OCI-LY1 (cell line): Measurements from ENCODE around the gene KIF4A.
A peak's percentile ranks its signal among the peaks of the same experiment; 100 is the strongest.
"Not testable (repeated sequence)": the region's sequence is repeated elsewhere in the genome, so short reads cannot be mapped to it uniquely, and the experiment has no call there.

Experiments
- H2AFZ ChIP-seq: fragments of 200-600 bp; sonication (generic), shearing (Covaris generic); 2 replicates; pipeline ENCODE4 v1.6.0; 2014; ENCODE audit warnings: antibody characterized with exemption, mild to moderate bottlenecking, low read length
- H3F3A ChIP-seq: fragments of 200-600 bp; sonication (generic), shearing (Covaris generic); 2 replicates; pipeline ENCODE4 v1.6.0; 2014; ENCODE audit warnings: mild to moderate bottlenecking, antibody characterized with exemption, low read length, moderate library complexity; ENCODE audit not compliant: insufficient read depth
- H3K27ac ChIP-seq: fragments of 200-600 bp; sonication (generic); 2 replicates; pipeline ENCODE4 v1.5.1; 2014; ENCODE audit warnings: low read length, mixed run types, mild to moderate bottlenecking, low read depth; ENCODE audit not compliant: poor library complexity, severe bottlenecking
- H3K27me3 ChIP-seq: fragments of 200-600 bp; sonication (generic); 2 replicates; pipeline ENCODE4 v1.6.0; 2014; ENCODE audit warnings: antibody characterized with exemption, mild to moderate bottlenecking, low read length, moderate library complexity; ENCODE audit not compliant: insufficient read depth
- H3K36me3 ChIP-seq: fragments of 200-600 bp; sonication (generic); 2 replicates; pipeline ENCODE4 v1.6.1; 2014; ENCODE audit warnings: mild to moderate bottlenecking, antibody characterized with exemption, low read length, moderate library complexity, mixed read lengths; ENCODE audit not compliant: insufficient read depth
- H3K4me1 ChIP-seq: fragments of 200-600 bp; sonication (generic); 2 replicates; pipeline ENCODE4 v1.5.1; 2014; ENCODE audit warnings: mild to moderate bottlenecking, low read length, moderate library complexity; ENCODE audit not compliant: insufficient read depth, severe bottlenecking
- H3K4me2 ChIP-seq: fragments of 200-600 bp; sonication (generic), shearing (Covaris generic); 2 replicates; pipeline ENCODE4 v1.6.1; 2014; ENCODE audit warnings: low read length
- H3K4me3 ChIP-seq: fragments of 200-600 bp; sonication (generic); 2 replicates; pipeline ENCODE4 v1.5.1; 2014; ENCODE audit warnings: low read length, low read depth, mild to moderate bottlenecking, mixed read lengths; ENCODE audit not compliant: poor library complexity, severe bottlenecking
- H3K79me2 ChIP-seq: fragments of 200-600 bp; shearing (Covaris generic); 2 replicates; pipeline ENCODE4 v1.6.1; 2016; ENCODE audit warnings: mixed run types, low read length, mixed read lengths; ENCODE audit not compliant: insufficient read depth
- H3K9ac ChIP-seq: fragments of 200-600 bp; sonication (generic), shearing (Covaris generic); 2 replicates; pipeline ENCODE4 v1.6.1; 2014; ENCODE audit warnings: mild to moderate bottlenecking, low read length, mixed read lengths
- H3K9me2 ChIP-seq: fragments of 200-600 bp; sonication (generic), shearing (Covaris generic); 2 replicates; pipeline ENCODE4 v1.6.1; 2014; ENCODE audit warnings: low read depth, mild to moderate bottlenecking, low read length, mixed read lengths
- H3K9me3 ChIP-seq: fragments of 200-600 bp; shearing (Covaris generic); 2 replicates; pipeline ENCODE4 v1.6.1; 2014; ENCODE audit warnings: low read length, mixed read lengths
- H4K20me1 ChIP-seq: fragments of 200-600 bp; sonication (generic), shearing (Covaris generic); 2 replicates; pipeline ENCODE4 v1.6.0; 2016; ENCODE audit warnings: mild to moderate bottlenecking, low read length; ENCODE audit not compliant: insufficient read depth
- EZH2 ChIP-seq: fragments of 200-600 bp; sonication (generic), shearing (Covaris generic); IDR thresholded peaks from 2 replicates; pipeline ENCODE4 v1.8.0; 2017; ENCODE audit warnings: borderline replicate concordance, mixed run types, mild to moderate bottlenecking, antibody characterized with exemption, low read length, moderate library complexity, mixed read lengths
- TF ChIP-seq, protein P1 (sequence below): fragments of 200-600 bp; sonication (generic), shearing (Covaris generic); IDR thresholded peaks from 2 replicates; pipeline ENCODE4 v1.5.1; 2017; ENCODE audit warnings: mild to moderate bottlenecking, antibody characterized with exemption, low read length, moderate library complexity, mixed read lengths

The KIF4A gene

DNA sequence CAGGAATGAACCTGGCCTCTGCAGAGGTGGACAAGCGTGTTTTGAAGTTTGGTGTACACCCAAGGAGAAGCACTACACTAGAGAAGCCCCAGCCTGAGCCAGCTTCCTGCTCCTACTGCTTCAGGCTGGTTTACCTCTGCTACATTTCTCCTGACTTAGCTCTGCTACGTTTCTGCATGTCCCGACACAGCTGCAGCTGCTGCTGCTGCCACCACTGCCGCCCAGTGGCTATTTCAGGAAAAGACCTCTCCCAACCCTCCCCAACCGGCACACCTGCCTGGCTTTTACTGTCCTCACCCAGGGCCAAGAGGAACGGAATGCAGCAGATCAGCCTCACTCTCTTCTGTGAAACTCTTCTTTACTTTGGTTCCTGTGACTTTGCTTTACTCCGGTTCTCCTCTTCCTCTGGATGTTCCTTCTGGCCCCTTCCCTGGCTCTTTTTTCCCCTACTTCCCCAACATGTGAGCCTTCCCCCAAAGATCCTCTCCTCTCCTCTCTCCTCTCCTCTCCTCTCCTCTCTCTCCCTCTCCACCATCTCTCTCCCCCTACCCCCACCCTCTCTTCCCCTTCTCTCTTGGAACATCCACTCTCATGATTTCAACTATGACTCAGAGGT lies 26.8 kb upstream of the KIF4A start:
- TF ChIP-seq EZH2: no peak
- TF ChIP-seq, protein P1, sequence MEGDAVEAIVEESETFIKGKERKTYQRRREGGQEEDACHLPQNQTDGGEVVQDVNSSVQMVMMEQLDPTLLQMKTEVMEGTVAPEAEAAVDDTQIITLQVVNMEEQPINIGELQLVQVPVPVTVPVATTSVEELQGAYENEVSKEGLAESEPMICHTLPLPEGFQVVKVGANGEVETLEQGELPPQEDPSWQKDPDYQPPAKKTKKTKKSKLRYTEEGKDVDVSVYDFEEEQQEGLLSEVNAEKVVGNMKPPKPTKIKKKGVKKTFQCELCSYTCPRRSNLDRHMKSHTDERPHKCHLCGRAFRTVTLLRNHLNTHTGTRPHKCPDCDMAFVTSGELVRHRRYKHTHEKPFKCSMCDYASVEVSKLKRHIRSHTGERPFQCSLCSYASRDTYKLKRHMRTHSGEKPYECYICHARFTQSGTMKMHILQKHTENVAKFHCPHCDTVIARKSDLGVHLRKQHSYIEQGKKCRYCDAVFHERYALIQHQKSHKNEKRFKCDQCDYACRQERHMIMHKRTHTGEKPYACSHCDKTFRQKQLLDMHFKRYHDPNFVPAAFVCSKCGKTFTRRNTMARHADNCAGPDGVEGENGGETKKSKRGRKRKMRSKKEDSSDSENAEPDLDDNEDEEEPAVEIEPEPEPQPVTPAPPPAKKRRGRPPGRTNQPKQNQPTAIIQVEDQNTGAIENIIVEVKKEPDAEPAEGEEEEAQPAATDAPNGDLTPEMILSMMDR: peak; percentile 49
- Histone ChIP-seq H3K79me2 (no peaks in the 10 kb centered on the region), H3K9me3 (no peaks in the 10 kb centered on the region), H2AFZ (no peak overlapping the region), H3K27ac (no peak overlapping the region), H3K27me3 (no peaks in the 10 kb centered on the region), H3K4me2 (no peak overlapping the region), H3K9ac (no peak overlapping the region), H3K9me2 (no peaks in the 10 kb centered on the region), H3K4me3 (no peak overlapping the region), H4K20me1 (no peaks in the 10 kb centered on the region), H3K36me3 (no peaks in the 10 kb centered on the region), H3F3A (no peaks in the 10 kb centered on the region), H3K4me1 (no peaks in the 10 kb centered on the region)

GRCh38 chrX:70264784-70265183 lies 25.1 kb upstream of the KIF4A start:
- no peaks in the 10 kb centered on the region for H3K9me3 ChIP-seq
- no peaks in the 10 kb centered on the region for H3K4me1 ChIP-seq
- H3K4me2 ChIP-seq: no peak overlapping the region
- no peaks in the 10 kb centered on the region for H3K9me2 ChIP-seq
- no peak overlapping the region for H3K4me3 ChIP-seq
- no peaks in the 10 kb centered on the region for H3K79me2 ChIP-seq
- H3K27me3 ChIP-seq: no peaks in the 10 kb centered on the region
- no peak overlapping the region for H3K9ac ChIP-seq
- H2AFZ ChIP-seq: no peak overlapping the region
- no peaks in the 10 kb centered on the region for H4K20me1 ChIP-seq
- TF ChIP-seq, protein P1: no peak
- TF ChIP-seq EZH2: no peak
- H3K27ac ChIP-seq: no peak overlapping the region
- no peaks in the 10 kb centered on the region for H3F3A ChIP-seq
- no peaks in the 10 kb centered on the region for H3K36me3 ChIP-seq

DNA sequence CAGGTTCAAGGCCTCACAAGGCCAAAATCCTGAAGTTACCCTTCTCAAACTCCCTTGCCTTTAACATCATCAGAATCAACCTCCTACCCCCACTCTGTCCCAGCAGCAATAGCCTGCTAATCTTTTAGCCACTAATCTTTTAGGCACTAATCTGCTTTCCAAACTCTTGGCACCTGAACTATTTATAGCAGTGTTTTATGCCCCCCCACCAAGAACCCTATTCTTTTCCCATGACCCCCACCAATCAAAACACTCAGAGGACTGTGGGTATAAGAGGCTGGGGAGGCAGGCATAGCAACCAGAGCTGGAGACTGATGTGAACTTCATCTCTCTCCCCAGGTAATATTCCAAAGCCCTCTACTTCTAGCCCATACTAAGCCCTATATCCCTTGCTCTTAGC lies 21.9 kb upstream of the KIF4A start, which contains the start of gene ARR3:
TSS of gene ARR3 (plus strand) at position 301 of the 400 bp plus-strand sequence. CDS start 1,052 bp downstream, outside the sequence.
- Histone ChIP-seq H2AFZ (no peak within 1 kb of the TSS), H3F3A (no peaks in the 10 kb centered on the region), H3K79me2 (no peaks in the 10 kb centered on the region), H3K9me3 (no peaks in the 10 kb centered on the region), H3K9ac (no peak within 1 kb of the TSS), H3K27me3 (no peaks in the 10 kb centered on the region), H3K4me3 (no peak within 1 kb of the TSS), H4K20me1 (no peaks in the 10 kb centered on the region), H3K36me3 (no peaks in the 10 kb centered on the region), H3K27ac (no peak within 1 kb of the TSS), H3K9me2 (no peaks in the 10 kb centered on the region), H3K4me2 (no peak within 1 kb of the TSS), H3K4me1 (no peaks in the 10 kb centered on the region)
- TF ChIP-seq, protein P1: no peak
- TF ChIP-seq EZH2: no peak

DNA sequence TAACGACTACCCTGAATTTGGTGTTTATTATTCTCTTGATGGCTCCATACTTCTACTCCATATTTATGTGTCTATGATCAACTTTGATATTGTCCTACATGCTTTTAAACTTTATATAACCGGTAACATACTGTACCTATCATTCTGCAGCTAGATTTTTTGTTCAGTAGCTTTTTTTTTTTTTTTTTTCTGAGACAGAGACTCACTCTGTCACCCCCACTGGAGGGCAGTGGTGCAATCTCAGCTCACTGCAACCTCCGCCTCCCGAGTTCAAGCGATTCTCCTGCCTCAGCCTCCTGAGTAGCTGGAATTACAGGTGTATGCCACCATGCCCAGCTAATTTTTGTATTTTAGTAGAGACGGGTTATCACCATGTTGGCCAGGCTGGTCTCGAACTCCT lies 15.9 kb upstream of the KIF4A start:
- H3K9me2 ChIP-seq, H3K9ac ChIP-seq, H3F3A ChIP-seq, H3K27me3 ChIP-seq, H4K20me1 ChIP-seq, H3K36me3 ChIP-seq, H3K9me3 ChIP-seq, H3K4me3 ChIP-seq, H2AFZ ChIP-seq, H3K4me1 ChIP-seq, H3K79me2 ChIP-seq, H3K27ac ChIP-seq, H3K4me2 ChIP-seq: not testable (repeated sequence)
